Measurements from ENCODE around the gene CCL26. TPM values are rescaled to one million over a fixed set of nuclear protein-coding genes. Genes with fewer than 3 reads are reported as not detected.

The CCL26 gene
- total RNA-seq, 1 experiment from 2014 or later, result 0.49 TPM

GRCh38 chr7:75814407-75814947 lies 42.5 kb upstream of the CCL26 start:
- no peaks in the 10 kb centered on the region for H3K9me2 ChIP-seq (ENCODE audit: insufficient read depth)
- POLR2A ChIA-PET, result interaction anchor here (0.9 kb wide), 1 partner anchor 23 kb away, joined by 3 read pairs; no protein-coding TSS in a partner anchor

More at GRCh38 chr7:75814407-75814947, 42.5 kb upstream of the CCL26 start:
- Histone ChIP-seq H3K9ac (ENCODE audit: low read length) (no peak overlapping the region), H3K27me3 (ENCODE audit: insufficient read depth, low read length) (no peaks in the 10 kb centered on the region; the same call in 1 of the 2 replicates), H3K4me3 (replicated peaks in 1 of 2; ENCODE audit: low read depth in 1 of 2, low read length in 2 of 2) (no peak overlapping the region), H3K9me3 (ENCODE audit: control insufficient read depth in 1 of 2, insufficient read depth in 1 of 2, low read depth in 1 of 2, low read length in 2 of 2) (no peaks in the 10 kb centered on the region), H4K20me1 (ENCODE audit: insufficient read depth) (no peaks in the 10 kb centered on the region), H2AFZ (ENCODE audit: low read depth, low read length, poor library complexity, severe bottlenecking) (no peak overlapping the region), H3K4me2 (ENCODE audit: low read length) (no peak overlapping the region), H3K36me3 (ENCODE audit: control insufficient read depth in 1 of 2, insufficient read depth in 2 of 2, low read length in 2 of 2) (no peaks in the 10 kb centered on the region), H3K79me2 (ENCODE audit: insufficient read depth, low read length) (no peaks in the 10 kb centered on the region), H3K27ac (ENCODE audit: low read depth, low read length) (no peak overlapping the region), H3K4me1 (ENCODE audit: control insufficient read depth in 1 of 2, insufficient read depth in 2 of 2, low read length in 2 of 2) (no peaks in the 10 kb centered on the region)
- ATAC-seq, result no peak
- intact Hi-C loops (cut with micrococcal nuclease), result no loop called here
- ChIA-PET RAD21 (ENCODE audit: low non-redundant PET in 1 of 2, low total read pairs in 2 of 2, uncharacterized antibody in 2 of 2, unreplicated experiment in 2 of 2) (no interaction called here), CTCF (no interaction called here)
- no peak for TF ChIP-seq FOSL1 (IDR thresholded peaks at IDR 0.05; ENCODE audit: low read depth)
- TF ChIP-seq, protein P1, sequence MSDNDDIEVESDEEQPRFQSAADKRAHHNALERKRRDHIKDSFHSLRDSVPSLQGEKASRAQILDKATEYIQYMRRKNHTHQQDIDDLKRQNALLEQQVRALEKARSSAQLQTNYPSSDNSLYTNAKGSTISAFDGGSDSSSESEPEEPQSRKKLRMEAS (IDR thresholded peaks at IDR 0.05), result no peak
- no peak for TF ChIP-seq ZNF274 (IDR thresholded peaks at IDR 0.05; ENCODE audit: low read depth, low read length)
- TF ChIP-seq EZH2 (IDR thresholded peaks at IDR 0.05), result no peak
- TF ChIP-seq ELF1 (IDR thresholded peaks at IDR 0.05; ENCODE audit: borderline replicate concordance, low read depth), result no peak
- no peak for TF ChIP-seq EGR1 (IDR thresholded peaks at IDR 0.05; ENCODE audit: low read depth)
- no peak for TF ChIP-seq JUND (IDR thresholded peaks at IDR 0.05)
- no peak for TF ChIP-seq ZBTB33 (IDR thresholded peaks at IDR 0.05; ENCODE audit: extremely low read depth, insufficient replicate concordance, low read length)
- no peak for TF ChIP-seq SP1 (IDR thresholded peaks at IDR 0.05; ENCODE audit: low read depth)
- no peak for TF ChIP-seq YY1 (IDR thresholded peaks at IDR 0.05; ENCODE audit: extremely low read depth, insufficient replicate concordance, low read depth, low read length)
- no peak for TF ChIP-seq TCF7L2 (IDR thresholded peaks at IDR 0.05; ENCODE audit: borderline replicate concordance, extremely low read depth, insufficient read depth, insufficient read length)
- TF ChIP-seq ATF3 (IDR thresholded peaks at IDR 0.05), result no peak
- TF ChIP-seq CEBPB (IDR thresholded peaks at IDR 0.05; ENCODE audit: low read depth), result no peak
- no peak for DNase-seq (ENCODE audit: low read depth, low spot score)
- BruUV-seq (replicated peaks), result no TSS peak
